HG03108 (cell line): ENCODE measurements around the gene CAMTA1.

Experiments
- ATAC-seq: cut with Tn5 transposase; IDR thresholded peaks from one replicate; pipeline ENCODE4 v1.9.1; 2021; ENCODE audit warnings: moderate library complexity; ENCODE audit not compliant: unreplicated experiment

Gene CAMTA1

GRCh38 chr1:6923012-6923411 is 137.8 kb downstream of the CAMTA1 start:
- ATAC-seq = no peak

- ATAC-seq = no peak
These were observed 138.2 kb downstream of the CAMTA1 start for GRCh38 chr1:6923416-6923815.

GRCh38 chr1:6923955-6924881 is 139.0 kb downstream of the CAMTA1 start:
- no peak for ATAC-seq

- ATAC-seq = no peak
These were observed 139.6 kb downstream of the CAMTA1 start for GRCh38 chr1:6924891-6925290.

- ATAC-seq = no peak
These were observed 142.4 kb downstream of the CAMTA1 start for GRCh38 chr1:6927626-6928025.

GRCh38 chr1:6928106-6928885 is 143.0 kb downstream of the CAMTA1 start:
- no peak for ATAC-seq

GRCh38 chr1:6930732-6931300 is 145.6 kb downstream of the CAMTA1 start:
- no peak for ATAC-seq

- no peak for ATAC-seq
These were observed 150.2 kb downstream of the CAMTA1 start for GRCh38 chr1:6935361-6935883.

- no peak for ATAC-seq
These were observed 150.8 kb downstream of the CAMTA1 start for GRCh38 chr1:6935911-6936690.

GRCh38 chr1:6937048-6937447 is 151.8 kb downstream of the CAMTA1 start:
- ATAC-seq = no peak

GRCh38 chr1:6939363-6939762 is 154.1 kb downstream of the CAMTA1 start:
- ATAC-seq = no peak

GRCh38 chr1:6941786-6942185 is 156.5 kb downstream of the CAMTA1 start:
- ATAC-seq = no peak

- ATAC-seq = no peak
These were observed 157.7 kb downstream of the CAMTA1 start for GRCh38 chr1:6942990-6943389.

GRCh38 chr1:6944434-6944833 is 159.2 kb downstream of the CAMTA1 start:
- ATAC-seq = no peak

GRCh38 chr1:6947952-6948351 is 162.7 kb downstream of the CAMTA1 start:
- ATAC-seq = no peak

- ATAC-seq = no peak
These were observed 163.2 kb downstream of the CAMTA1 start for GRCh38 chr1:6948416-6948815.

GRCh38 chr1:6948861-6949260 is 163.6 kb downstream of the CAMTA1 start:
- ATAC-seq = no peak

GRCh38 chr1:6950001-6950765 is 164.9 kb downstream of the CAMTA1 start:
- no peak for ATAC-seq

GRCh38 chr1:6951536-6951935 is 166.3 kb downstream of the CAMTA1 start:
- no peak for ATAC-seq

- no peak for ATAC-seq
These were observed 168.0 kb downstream of the CAMTA1 start for GRCh38 chr1:6953216-6953615.
